CD4-positive, alpha-beta T cell treated with Interleukin-6 for 4 hours (primary cell): Measurements from ENCODE around the gene SERPINF2.
"Not testable (repeated sequence)": the region's sequence is repeated elsewhere in the genome, so short reads cannot be mapped to it uniquely, and the experiment has no call there.

ENCODE experiments used
- DNase-seq: peaks from one replicate; pipeline ENCODE4 v3.0.0-alpha.2; 2020; ENCODE audit warnings: mixed read lengths

SERPINF2 gene

DNA sequence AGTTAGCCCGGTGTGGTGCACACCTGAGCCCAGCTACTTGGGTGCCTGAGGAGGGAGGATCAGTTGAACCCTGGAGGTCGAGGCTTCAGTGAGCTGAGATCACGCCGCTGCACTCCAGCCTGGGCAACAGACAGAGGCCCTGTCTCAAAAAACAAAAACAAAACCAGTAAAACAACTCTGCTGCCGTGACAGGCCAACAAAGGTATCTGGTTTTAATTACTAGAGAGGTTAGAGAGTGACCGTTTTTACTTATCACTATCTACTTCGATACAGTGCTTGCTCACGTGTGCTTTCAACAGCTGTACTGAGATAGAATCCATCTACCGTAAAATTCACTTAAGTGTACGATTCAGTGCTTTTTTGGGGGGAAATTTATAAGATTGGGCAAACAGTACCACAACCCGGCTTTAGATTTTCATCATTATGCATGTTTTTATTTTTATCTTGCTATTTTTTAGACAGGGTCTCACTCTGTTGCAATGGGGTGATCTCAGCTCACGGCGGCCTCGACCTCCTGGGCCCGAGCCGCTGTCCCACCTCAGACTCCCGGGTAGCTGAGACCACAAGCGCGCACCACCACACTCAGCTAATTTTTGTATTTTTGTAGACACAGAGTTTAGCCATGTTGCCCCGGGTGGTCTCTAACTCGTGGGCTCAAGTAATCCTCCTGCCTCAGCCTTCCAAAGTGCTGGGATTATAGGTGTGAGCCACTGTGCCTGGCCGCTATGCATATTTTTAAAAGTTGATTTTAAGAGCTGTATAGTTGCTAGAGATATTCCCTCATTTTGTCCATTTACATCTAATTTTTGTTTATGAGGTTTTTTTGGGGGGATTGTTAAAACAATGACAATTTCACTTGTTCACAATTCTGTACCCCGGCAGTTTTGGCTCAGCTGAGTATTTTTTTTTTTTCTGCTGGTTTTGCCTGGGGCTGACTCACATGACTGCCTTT is 50.1 kb downstream of the SERPINF2 start:
- DNase-seq = no peak

DNA sequence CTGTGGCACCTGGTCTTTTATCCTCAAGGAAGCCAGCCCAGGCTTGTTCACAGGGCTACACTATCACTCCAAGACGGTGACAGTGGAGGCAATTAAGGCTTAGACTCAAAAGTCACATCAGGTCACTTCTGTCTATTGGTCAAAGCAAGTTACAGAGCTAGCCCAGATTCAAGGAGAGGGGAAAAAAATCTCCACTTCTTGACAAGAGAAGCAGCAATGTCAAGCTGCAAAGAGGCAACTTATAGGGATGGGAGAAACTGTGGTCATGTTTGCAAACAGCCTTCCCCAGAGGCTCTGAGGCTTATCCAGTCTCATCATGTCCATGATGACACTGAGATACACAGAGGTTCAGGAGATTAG is 50.8 kb downstream of the SERPINF2 start:
- no peak for DNase-seq

DNA sequence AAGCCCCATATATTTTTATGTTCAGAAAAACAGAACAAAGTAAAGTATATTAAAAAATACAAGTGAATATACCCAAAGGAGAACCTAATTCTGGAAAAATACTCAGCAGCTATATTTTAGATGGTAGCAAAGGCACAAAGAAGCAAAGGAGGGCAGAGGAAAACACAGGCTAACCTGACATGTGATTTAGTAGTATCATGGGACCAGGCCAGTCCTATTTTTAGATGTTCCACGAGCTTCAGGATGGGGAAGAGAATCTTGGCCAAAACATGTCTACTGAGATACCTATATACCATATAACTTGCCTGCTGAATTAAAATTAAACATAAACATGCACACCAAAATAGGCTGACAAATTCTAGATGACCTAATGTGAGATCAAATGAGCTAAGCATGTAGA is 54.1 kb downstream of the SERPINF2 start:
- no peak for DNase-seq

DNA sequence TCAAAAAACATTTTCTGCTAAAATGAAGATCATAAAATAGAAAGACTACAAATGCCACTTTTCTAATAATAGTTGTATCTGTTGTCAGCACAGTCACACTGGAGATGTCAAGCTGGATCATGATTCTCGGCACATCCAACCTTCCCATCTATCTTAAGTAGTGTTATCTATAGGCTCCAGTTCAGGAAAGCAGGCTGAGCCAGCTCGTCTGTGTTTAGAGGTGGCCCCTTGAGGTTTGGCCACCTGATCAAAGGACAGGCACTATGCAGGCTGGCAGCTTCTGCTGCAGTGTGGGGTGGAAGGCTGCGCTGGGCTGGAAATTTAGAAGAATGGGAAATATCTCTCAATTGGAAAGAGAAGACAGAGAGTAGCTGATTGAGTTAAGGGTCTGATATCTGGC is 54.7 kb downstream of the SERPINF2 start:
- DNase-seq = no peak

GRCh38 chr17:1797846-1798245 is 55.2 kb downstream of the SERPINF2 start:
- DNase-seq = not testable (repeated sequence)

GRCh38 chr17:1800240-1800639 is 57.6 kb downstream of the SERPINF2 start:
- no peak for DNase-seq

DNA sequence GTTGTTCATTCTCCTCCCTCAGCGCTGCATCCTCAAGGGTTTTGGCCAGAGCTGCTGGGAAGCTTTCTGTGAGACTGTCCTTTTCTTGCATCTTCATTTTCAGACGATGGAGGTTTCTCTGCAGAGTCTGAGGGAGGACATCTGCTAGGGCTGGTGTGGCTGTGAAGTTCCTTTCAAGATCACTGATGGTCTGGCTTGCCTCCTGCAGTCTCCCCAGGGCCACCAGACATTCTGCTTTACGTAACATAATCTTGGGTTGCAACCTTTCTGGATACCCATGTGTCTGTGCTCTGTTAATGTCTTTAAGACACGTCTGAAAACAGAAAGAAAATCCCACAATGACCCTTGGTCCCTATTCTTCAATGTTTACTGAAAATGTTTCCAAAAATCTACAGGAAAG is 58.0 kb downstream of the SERPINF2 start:
- DNase-seq = no peak

GRCh38 chr17:1802429-1802828 is 59.8 kb downstream of the SERPINF2 start:
- DNase-seq = no peak

DNA sequence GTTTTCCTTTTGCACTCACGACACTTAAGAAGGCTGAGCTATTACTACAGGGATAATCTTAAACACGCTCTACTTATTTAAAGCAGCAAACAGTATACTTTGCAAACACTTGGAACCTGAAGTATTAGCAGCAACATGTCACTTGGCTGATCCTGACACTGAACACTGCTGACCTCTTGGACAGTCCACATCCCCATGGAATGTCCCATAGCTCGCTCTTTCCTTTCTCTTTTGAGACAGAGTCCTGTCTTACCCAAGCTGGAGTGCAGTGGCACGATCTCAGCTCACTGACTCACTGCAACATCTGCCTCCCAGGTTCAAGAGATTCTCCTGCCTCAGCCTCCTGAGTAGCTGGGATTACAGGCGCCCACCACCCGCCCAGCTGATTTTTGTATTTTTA is 60.6 kb downstream of the SERPINF2 start:
- no peak for DNase-seq
